ENCODE results near the gene COL20A1.

The COL20A1 gene

GRCh38 chr20:63267691-63268090, 25.3 kb upstream of the COL20A1 start:
- no peak for TF ChIP-seq CTCF (conservative IDR thresholded peaks at IDR 0.05; ENCODE audit: control insufficient read depth, insufficient read depth, low read depth, low read length)
- no peak for DNase-seq (ENCODE audit: low read depth)

DNA sequence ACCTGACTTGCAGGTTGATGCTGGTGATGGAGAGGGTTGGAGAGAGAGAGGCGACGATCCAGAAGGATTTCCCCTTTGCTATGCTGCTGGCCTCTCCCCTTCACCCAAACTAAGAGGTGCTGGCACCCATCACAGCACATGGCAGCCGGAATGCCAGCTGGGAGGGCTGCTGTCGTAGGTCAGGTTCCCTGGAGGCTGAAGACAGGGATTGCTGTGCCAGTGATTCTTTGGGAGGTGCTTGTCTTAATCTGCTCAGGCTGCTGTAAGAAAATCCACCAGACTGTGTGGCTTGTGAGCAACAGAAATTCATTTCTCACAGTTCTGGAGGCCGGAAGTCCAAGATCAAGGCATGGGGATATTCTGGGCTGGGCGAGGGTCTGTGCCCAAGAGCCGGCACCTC, 24.7 kb upstream of the COL20A1 start:
- DNase-seq (ENCODE audit: low read depth), result no peak
- TF ChIP-seq CTCF (conservative IDR thresholded peaks at IDR 0.05; ENCODE audit: control insufficient read depth, insufficient read depth, low read depth, low read length), result no peak
- H3K4me3 ChIP-seq (ENCODE audit: control insufficient read depth, low read depth, low read length), result no peak overlapping the region

More at GRCh38 chr20:63267691-63268090, 25.3 kb upstream of the COL20A1 start:
- H3K4me3 ChIP-seq (ENCODE audit: control insufficient read depth, low read depth, low read length), result no peak overlapping the region

DNA sequence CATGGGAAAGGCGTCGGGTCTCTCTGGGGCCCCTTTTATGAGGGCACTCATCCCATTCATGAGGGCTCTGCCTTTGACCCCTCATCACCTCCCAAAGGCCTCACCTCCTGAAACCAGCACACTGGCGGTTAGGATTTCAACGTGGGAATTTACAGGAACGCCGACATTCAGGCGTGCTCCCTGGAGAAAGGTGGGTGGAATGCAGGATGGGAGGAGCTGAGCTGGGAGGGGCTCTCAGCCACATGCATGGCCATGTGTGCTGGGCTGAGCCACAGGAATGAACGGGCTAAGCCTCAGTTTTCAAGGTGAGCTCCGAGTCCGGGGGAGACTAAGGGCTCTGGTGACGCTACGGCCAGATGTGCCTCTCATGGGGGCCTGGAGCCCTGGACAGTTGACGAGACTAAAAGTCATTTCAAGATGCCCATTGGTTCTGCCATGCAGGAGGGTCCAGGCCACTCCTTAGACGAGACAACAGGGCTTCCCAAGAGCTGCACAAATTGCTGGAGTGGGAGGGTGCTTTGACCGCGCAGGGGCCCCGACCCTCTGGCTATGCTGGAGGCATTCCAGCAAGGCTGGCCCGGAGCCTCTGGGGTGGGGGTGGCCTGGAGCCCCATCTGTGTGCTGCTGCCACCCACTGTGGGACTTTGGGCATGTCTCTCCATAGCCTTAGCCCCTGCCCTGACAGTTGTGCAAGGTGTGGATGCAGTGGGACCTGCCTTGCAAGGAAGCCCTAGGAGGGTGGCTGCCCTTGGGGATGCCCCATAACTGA, 24.1 kb upstream of the COL20A1 start:
- no peak overlapping the region for H3K4me3 ChIP-seq (ENCODE audit: control insufficient read depth, low read depth, low read length)
- no peak for DNase-seq (ENCODE audit: low read depth)
- no peak for TF ChIP-seq CTCF (conservative IDR thresholded peaks at IDR 0.05; ENCODE audit: control insufficient read depth, insufficient read depth, low read depth, low read length)

DNA sequence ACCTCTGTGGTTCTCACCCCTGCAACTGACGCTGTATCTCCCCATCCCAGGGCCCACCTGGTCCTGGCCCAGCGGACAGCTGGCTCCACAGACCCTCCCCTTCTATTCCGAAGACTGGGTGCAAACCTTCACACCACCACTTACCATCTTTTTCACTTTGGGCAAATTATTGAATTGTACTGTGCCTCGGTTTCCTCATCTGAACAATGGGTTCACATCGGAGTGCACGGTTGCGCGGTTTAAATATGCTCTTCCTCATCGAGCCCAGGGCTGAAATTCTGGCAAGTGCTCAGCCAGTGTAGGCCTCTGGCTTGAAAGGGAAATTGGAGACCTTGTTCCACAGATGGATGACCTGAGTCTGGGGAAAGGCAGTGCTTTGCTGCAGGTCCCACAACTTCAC, 23.3 kb upstream of the COL20A1 start:
- no peak for TF ChIP-seq CTCF (conservative IDR thresholded peaks at IDR 0.05; ENCODE audit: control insufficient read depth, insufficient read depth, low read depth, low read length)
- H3K4me3 ChIP-seq (ENCODE audit: control insufficient read depth, low read depth, low read length), result no peak overlapping the region
- no peak for DNase-seq (ENCODE audit: low read depth)

- no peak for DNase-seq (ENCODE audit: low read depth)
- no peak overlapping the region for H3K4me3 ChIP-seq (ENCODE audit: control insufficient read depth, low read depth, low read length)
- no peak for TF ChIP-seq CTCF (conservative IDR thresholded peaks at IDR 0.05; ENCODE audit: control insufficient read depth, insufficient read depth, low read depth, low read length)
These were observed 22.2 kb upstream of the COL20A1 start for GRCh38 chr20:63270606-63271325.

GRCh38 chr20:63272105-63273058, 20.6 kb upstream of the COL20A1 start, which contains the start of gene ARFGAP1:
TSS of gene ARFGAP1 (plus strand) at chr20:63272813. CDS start at chr20:63275581, 2,768 bp downstream.
- peak within 1 kb of the TSS; percentile 88 for H3K4me3 ChIP-seq (ENCODE audit: control insufficient read depth, low read depth, low read length)
- peak; percentile 83 for DNase-seq (ENCODE audit: low read depth)
- TF ChIP-seq CTCF (conservative IDR thresholded peaks at IDR 0.05; ENCODE audit: control insufficient read depth, insufficient read depth, low read depth, low read length), result no peak
